SK-N-SH treated with all-trans-retinoic acid at 6 μM for 48 hours (cell line): ENCODE measurements around the gene SELENOF.

Experiments used
- BACH2 ChIP-seq: fragments of 250-450 bp; sonication (Bioruptor Pico); IDR thresholded peaks from 2 replicates; pipeline ENCODE4 v1.9.0; 2021; ENCODE audit warnings: mild to moderate bottlenecking, borderline replicate concordance
- CSDC2 ChIP-seq: fragments of 250-450 bp; sonication (Bioruptor Pico); IDR thresholded peaks from 2 replicates; pipeline ENCODE4 v1.5.0; 2020; ENCODE audit warnings: mild to moderate bottlenecking, moderate library complexity
- CSRNP3 ChIP-seq: fragments of 250-450 bp; sonication (Bioruptor Pico); IDR thresholded peaks from 2 replicates; pipeline ENCODE4 v1.5.1; 2021; ENCODE audit warnings: mild to moderate bottlenecking, moderate library complexity
- GLIS3 ChIP-seq: fragments of 250-450 bp; sonication (Bioruptor Pico); IDR thresholded peaks from 2 replicates; pipeline ENCODE4 v1.5.0; 2020; ENCODE audit warnings: mild to moderate bottlenecking, moderate library complexity
- ISL1 ChIP-seq: fragments of 250-450 bp; sonication (Bioruptor Pico); IDR thresholded peaks from 2 replicates; pipeline ENCODE4 v2.1.2; 2022; ENCODE audit warnings: mild to moderate bottlenecking, moderate library complexity
- PATZ1 ChIP-seq: fragments of 250-450 bp; sonication (Bioruptor Pico); IDR thresholded peaks from 2 replicates; pipeline ENCODE4 v1.8.0; 2020; ENCODE audit warnings: mild to moderate bottlenecking, moderate library complexity, borderline replicate concordance
- POU6F1 ChIP-seq: fragments of 250-450 bp; sonication (Bioruptor Pico); IDR thresholded peaks from 2 replicates; pipeline ENCODE4 v1.8.0; 2021; ENCODE audit warnings: low read depth, mild to moderate bottlenecking, moderate library complexity, borderline replicate concordance
- TSHZ2 ChIP-seq: fragments of 250-450 bp; sonication (Bioruptor Pico); IDR thresholded peaks from 2 replicates; pipeline ENCODE4 v1.5.0; 2020; ENCODE audit warnings: mild to moderate bottlenecking, moderate library complexity
- ZC3H10 ChIP-seq: fragments of 250-450 bp; sonication (Bioruptor Pico); IDR thresholded peaks from 2 replicates; pipeline ENCODE4 v1.5.1; 2021; ENCODE audit warnings: mild to moderate bottlenecking, moderate library complexity
- ZFP3 ChIP-seq: fragments of 250-450 bp; sonication (Bioruptor Pico); IDR thresholded peaks from 2 replicates; pipeline ENCODE4 v1.5.0; 2020; ENCODE audit warnings: mild to moderate bottlenecking, moderate library complexity
- ZFP30 ChIP-seq: fragments of 450-650 bp; formaldehyde crosslinking; IDR thresholded peaks from 2 replicates; pipeline ENCODE4 v1.5.0; 2022; ENCODE audit warnings: mild to moderate bottlenecking, moderate library complexity
- ZNF70 ChIP-seq: fragments of 450-650 bp; formaldehyde crosslinking; IDR thresholded peaks from 2 replicates; pipeline ENCODE4 v1.5.0; 2020; ENCODE audit warnings: mild to moderate bottlenecking, moderate library complexity

- TF ChIP-seq ZFP30 (CRISPR knock-in tag) (no peak), CSDC2 (CRISPR knock-in tag) (no peak), CSRNP3 (CRISPR knock-in tag) (no peak), ZNF70 (CRISPR knock-in tag) (no peak), TSHZ2 (CRISPR knock-in tag) (no peak), GLIS3 (no peak), ZFP3 (CRISPR knock-in tag) (no peak), POU6F1 (CRISPR knock-in tag) (no peak), PATZ1 (CRISPR knock-in tag) (no peak), ISL1 (CRISPR knock-in tag) (0 out of 2 replicates have a peak, but pooled peaks have one; percentile 18), BACH2 (CRISPR knock-in tag) (no peak), ZC3H10 (CRISPR knock-in tag) (no peak)
Observed at GRCh38 chr1:86953167-86953566, 39.2 kb upstream of the SELENOF start.
